SW480 (cell line): ENCODE data around the gene SLMAP.

ENCODE experiments used
- DNase-seq: peaks from one replicate; pipeline ENCODE4 v3.0.0-alpha.2; 2016; ENCODE audit warnings: low spot score

Gene SLMAP

DNA sequence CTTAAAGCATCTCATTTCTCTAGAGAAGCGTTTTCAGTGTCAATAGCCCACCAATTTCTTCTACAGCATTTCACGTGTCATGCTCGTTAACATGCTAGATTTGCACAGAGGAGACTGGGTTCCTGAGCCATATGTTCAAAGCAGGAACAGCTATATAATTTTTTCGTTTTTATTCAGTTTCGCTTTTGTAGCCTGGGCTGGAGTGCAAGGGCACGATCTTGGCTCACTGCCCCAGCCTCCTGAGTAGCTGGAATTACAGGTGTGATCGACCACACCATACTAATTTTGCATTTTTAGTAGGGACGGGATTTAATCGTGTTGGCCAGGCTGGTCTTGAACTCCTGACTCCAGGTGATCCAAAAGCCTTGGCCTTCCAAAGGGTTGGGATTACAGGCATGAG lies 6.6 kb upstream of the SLMAP start:
- DNase-seq, result no peak

DNA sequence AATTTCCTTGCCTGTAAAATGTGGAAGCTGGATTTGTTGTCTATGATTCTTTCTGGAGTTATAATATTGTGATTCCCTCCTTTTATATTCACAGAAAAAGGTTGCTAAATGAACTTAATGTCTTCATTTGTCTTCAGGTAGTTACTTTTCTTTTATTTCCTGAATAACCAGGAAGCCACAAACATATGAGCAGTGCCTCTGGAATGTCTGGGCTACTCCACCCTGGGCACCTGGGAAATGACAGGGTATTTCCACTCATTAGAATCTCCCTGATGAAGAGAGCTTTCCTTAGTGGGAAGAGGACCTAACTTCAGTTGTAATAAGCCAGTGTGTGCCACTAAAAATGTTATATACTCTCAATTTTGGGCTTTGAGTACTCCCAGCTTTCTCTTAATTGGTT lies 3.8 kb upstream of the SLMAP start:
- peak; percentile 86 for DNase-seq

DNA sequence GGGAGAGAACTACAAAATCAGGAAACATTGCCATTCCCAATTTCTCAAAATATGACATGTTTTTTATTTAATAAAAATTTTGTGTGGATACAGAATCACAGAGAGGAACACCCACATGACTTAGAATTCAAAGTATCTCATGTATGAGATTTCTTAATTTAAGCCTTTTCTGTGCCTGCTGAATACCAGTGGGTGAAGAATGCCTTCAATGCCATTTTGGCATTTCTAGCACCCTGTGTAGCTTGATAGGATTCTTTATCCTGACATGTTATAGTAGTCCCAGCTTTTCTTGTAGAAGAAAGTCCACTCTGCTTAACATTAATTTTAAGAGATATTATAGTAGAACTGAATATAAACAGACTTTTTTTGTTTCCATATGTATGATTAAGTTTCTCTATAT lies 3.1 kb upstream of the SLMAP start:
- no peak for DNase-seq

DNA sequence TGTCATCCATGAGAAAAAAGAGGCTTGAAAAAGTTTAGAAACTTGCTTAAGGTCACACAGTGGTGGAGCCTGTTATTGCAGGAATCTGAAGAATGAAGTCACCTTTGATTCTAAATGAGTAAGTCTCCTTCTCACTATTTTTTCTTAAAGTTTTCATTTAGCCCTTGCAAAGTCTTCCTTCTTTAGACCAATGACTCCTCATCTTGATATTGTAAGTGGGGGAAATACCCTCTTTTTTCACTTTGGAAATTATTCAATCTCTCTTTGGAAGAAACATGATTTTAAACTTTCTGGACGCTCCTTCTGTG lies 787 bp upstream of the SLMAP start:
- peak; percentile 67 for DNase-seq

DNA sequence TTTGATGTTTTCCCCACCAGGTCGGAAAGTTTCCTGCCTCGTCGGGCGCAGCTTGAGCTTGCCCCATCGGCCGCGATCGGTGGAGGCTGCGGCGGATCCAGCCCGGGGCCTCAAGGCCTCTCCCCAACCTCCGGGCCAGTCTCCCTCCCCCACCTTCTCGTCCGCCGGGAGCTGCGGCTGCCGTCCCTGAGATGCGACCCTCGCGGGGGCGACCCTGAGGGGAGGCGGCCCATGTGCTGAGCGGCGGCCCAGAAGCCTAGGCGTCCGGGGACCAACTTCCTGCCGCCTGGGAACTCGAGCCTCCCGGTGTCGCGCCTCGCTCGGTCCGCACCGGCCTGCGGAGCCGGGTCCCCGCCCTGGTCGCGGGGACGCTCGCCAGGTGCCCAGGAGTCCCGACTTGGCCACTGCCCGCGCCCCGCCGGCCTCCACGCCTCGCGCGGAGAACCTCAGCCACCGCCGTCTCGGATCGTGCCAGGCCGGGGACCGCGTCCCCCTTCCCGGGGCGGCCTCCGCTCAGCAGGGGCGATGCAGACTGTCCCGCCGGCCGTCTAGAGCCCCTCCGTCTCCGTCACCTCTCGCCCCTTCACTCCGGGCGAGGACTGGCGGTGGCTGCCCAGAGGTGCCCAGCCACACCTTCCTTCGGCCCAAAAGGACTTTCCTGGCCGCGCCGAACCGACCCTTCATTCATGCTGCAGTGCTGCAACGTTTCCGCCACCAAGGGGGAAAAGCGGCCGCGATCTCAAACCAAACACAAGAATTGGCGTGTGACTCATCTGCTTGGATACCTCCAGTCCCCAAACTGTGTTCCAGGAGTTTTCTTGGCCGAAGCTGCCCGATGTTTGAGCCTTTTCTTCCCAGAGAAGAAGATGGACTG lies 656 bp downstream of the SLMAP start:
- peak; percentile 65 for DNase-seq

DNA sequence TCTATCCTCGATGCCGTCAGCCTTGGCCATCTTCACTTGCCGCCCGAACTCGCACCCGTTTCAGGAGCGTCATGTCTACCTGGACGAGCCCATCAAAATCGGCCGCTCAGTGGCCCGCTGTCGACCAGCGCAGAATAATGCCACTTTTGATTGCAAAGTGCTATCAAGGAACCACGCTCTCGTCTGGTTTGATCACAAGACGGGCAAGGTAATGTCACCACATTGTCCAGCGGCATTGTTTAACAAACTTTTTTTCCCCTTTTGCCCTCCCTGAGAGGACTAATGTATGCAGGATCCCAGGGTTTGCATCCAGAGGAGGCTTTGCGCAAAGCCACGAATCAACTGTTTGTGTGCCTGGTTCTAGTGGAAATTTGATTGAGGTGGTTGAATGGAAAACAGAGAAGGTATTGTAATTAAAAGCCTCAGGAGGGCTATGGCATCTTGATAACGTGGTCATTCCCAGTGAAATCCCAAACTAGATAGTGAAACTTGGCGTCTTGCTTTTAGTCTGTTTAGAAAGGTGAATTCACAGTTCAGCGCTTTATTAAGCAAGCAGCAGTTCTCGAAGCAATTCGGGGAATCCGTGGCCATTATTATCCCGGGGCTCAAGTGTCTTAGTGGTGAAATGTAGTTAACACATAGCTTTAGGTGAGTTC lies 1.7 kb downstream of the SLMAP start:
- DNase-seq, result peak; percentile 32

DNA sequence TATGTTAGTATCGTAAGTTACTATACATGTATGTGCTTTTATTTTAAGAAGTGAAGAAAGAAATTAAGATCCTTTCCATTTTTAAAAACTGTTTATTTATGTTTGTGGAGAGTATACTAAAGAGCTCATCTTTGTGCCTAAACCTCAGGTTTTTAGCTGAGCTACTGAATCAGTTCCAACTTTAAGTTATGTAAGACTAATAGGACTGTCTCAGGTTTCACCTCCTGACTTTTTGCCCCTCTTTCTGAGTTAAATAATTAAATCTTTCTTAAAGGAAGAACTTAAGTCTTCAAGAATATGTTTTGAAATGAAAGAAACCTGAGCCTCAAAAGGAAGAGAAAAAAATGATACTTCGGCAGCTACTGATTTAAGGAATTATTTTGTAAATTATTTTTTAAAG lies 2.6 kb downstream of the SLMAP start:
- no peak for DNase-seq

DNA sequence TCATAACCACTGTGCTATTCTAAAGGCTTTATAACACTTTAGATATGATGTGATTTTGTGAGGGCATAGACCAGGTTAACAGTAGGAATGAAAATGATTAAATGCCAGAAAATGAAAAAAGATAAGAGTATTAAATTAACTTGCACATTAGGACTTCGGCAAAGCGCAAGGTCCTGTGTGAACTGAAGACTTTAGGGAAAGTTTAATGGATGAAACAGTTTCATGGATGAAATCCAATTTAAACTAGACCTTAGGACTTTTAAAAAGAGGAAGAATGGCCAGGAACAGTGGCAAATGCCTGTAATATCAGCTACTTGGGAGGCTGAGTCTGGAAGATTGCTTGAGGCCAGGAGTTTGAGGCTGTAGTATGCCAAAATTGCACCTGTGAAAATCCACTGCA lies 8.7 kb downstream of the SLMAP start:
- DNase-seq, result no peak

DNA sequence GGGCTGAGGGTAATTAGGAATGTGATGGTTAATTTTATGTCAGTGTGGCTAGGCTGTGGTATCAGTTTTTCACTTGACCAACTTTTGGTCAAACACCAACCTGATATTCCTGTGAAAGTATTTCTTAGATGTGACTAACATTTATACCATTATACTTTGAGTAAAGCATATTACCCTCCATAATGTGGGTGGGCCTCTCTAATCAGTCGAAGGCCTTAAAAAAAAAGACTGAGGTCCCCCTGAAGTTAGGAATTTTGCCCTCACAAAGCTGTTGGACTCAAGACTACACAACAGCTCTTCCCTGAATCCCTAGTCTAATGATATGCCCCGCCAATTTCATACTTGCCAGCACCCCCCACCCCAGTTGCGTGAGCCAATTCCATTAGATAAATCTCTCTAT lies 12.5 kb downstream of the SLMAP start:
- DNase-seq, result no peak

DNA sequence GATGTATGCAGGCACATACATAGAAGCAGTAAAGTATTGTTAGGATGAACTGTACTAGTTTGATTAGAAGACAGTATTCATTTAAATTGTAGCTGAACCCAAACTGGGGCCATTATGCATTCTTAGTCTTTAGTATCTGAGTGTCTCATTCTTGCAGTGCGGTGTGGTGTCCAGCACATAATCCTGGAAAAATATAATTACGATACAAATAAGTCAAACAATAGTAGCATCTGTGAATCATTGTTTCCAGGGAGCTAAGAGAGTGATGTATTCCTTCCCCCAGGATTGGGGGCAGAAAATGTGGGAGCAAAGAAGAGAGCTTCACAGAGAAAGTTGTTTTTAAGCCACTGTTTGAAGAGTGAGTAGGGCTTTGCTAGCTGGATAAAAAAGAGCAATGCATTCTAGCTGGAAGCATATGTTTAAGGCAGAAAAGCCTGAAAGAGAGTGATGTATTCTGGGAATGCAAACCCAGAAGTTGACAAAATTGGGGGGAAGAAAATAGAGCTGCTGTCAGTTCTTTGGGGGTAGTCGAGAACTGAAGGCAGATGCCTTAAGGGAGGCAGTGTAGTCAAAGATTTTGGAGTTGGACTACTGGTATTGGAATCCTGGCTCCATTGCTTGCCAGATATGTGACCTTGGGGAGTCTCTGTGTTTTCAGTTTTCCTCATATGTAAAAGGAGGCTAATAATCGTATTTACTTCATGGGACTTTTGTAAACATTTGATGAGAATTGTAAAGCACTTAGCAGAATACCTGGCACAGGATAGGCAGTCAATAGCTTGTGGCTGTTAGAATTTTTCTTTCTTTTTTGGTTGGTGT lies 14.1 kb downstream of the SLMAP start:
- no peak for DNase-seq

DNA sequence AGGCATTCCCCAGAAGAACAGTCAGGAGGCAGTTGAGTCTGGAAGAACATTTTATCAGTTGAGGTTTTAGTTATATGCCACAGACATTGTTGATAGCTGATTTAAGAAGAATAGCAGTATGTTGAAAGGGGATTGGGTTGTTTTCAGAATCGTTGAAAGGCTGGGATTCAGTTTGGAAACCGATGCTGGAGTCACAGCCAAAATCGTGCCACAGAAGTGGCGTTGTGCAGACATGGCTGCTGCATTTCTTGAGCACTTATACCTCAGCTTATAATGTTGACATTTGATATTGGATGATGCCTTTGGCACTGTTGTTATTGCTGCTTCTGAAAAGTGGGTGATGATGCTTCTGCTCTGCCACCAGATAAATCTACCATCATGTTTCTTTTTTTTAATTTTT lies 16.1 kb downstream of the SLMAP start:
- no peak for DNase-seq

DNA sequence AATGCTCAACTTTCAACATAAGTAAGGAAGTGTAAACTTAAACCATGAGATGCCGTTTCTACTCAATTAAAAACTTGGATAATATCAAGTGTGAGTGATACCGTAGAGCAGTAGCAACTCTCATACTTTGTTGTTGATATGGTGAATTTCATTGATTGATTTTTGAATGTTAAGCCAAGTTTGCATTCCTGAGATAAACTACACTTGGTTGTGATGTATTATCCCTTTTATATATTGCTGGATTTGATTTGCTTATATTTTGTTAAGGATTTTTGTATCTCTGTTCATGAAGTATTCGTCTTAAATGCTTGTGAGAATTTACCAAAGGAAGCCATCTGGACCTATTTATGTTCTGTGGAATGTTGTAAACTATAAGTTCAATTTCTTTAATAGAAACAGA lies 21.7 kb downstream of the SLMAP start:
- DNase-seq, result no peak

DNA sequence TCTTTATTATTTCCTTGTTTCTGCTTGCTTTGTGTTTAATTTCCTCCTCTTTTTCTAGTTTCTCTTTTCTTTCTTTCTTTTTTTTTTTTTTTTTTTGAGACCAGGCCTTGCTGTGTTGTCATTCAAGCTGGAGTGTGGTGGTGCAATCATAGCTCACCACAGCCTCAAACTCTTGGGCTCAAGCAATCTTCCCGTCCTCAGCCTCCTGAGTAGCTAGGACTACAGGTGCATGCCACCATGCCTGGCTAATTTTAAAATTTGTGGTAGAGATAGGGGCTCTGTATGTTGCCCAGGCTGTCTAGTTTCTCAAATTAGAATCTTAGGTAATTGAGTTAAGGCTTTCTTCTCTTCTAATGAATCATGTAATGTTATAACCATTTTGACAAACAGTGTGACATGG lies 22.4 kb downstream of the SLMAP start:
- DNase-seq, result no peak

DNA sequence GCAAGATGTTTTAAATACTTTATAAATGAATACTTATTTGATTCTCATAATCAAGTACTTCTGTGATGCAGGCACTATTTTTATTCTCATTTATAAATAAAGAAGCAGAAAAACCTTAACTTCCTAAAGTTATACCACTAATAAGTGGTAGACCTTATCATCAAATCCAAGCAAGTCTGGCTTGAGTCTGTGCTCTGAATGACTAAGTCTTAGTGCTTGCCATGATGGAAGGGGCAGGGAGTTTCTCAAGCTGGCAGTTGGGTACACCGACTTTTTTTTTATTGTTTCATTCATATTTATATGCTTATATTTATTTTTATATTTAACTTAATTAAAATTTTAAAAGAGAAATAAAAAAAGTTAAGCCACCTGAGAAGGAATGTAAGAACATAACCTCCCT lies 23.6 kb downstream of the SLMAP start:
- no peak for DNase-seq

DNA sequence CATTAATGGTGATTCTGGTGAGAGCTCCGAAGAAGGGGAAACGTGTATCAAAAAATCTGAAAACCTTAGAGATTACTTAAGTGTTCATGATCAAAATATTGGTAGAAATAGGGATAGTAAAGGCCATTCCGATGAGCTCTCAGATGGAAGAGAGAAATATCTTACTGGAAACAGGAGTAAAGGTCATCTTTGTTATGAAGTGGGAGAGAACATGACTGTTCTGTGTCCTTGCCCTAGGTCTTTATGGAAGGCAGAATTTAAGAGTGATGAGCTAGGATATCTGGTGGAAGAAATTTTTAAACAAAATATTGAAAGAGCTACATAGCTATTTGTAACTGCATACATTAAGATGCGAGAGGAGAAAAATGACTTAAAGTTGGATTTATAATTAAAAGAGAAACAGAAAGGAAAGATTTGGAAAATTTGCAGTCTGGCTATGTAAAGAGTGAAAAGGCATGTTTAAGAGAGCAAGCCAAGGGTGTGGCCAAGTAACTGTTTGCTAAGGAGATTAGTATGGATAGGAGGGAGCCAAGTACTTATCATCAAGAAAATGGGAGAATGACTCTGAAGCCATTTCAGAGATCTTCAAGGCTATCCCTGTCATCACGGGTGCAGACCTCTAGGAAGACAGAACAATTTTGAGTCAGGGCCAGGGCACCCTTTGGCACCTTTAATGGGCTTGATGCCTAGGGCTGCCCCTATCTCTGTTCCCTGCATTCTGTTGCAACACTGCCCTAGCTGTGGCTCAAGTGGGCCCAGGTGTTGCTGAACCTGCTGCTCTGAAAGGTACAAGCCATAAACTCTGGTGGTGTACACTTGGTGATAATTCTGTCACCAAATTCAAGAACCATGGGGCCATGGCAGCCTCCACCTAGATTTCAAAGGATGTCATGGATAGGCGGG lies 27.3 kb downstream of the SLMAP start:
- DNase-seq, result no peak

DNA sequence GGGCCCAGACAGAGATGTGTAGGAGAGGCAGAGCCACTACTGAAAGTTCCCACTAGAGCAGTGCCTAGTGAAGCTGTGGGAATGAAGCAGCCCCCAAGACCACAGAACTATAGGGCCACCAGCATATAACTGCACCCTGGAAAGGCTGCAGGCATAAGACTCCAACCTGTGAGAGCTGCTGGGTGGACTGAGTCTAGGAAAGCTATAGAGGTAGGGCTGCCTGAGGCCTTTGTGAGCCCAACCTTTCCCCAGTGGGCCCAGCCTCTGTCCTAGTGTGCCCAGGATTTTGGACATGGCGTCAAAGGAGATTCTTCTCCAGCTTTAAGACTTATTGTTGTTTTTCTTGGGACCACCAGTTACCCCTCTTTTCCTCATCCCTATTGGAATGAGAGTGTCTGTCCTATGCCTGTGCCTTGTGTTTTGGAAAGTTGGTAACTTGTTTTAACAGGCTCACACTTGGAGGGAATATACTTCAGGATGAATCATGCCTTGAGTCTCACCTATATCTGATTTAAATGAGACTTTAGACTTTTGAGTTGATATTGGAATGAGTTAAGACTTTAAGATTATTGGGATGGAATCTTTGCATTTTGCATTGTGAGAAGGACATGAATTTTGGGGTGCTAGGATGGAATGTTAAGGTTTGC lies 28.1 kb downstream of the SLMAP start:
- DNase-seq, result no peak

DNA sequence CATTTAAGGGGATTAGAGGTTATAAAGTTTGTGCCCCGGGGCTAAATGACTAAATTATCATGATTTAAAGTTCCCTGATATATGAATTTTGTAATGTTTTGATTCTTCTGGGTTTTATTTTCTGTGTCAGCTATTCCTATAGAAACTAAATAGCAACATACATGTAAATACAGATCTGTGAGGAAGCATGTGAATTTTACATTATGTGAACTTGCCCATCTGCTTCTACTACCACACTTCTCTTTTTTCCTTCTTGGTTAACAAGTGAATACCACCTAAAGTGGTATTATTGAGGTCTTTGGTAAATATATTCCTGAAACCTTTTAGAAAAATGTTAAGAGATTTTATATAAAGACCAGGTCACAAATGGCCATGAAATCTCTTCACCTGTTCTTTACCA lies 29.3 kb downstream of the SLMAP start:
- DNase-seq, result no peak

DNA sequence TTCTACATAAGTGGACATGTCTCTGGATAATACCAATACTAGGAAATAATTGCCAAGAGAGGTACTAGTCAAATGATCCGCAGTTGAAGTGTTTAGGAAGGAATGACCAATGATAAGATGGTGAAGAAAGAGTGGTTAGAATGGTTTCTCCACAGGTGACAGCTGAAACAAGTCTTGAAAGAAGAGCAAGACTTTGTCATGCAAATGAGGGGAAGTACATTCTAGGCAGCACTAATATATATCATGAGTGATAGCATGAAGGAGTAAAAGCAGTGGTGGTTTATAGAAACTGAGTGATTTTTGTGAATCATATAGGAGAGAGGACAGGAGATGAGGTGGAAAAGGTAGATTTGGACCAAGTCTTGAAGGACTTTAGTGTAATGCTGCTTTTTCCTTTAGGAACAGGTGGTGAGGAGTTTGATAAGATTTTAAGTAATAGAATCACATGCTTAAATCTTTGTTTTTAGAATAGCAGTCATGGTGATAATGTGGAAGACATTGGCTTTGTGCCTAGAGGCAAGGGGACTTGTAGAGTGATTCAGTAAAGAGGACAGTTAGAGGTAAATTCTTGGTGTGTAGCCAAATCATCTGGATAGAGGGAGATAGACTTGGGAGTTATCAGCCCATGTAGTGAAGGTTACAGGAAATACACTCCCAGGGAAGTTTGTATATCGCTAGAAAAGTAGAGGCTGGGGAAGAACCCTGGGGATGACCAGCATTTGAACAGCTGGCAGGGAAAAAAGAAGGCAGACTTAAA lies 31.9 kb downstream of the SLMAP start:
- DNase-seq, result no peak

DNA sequence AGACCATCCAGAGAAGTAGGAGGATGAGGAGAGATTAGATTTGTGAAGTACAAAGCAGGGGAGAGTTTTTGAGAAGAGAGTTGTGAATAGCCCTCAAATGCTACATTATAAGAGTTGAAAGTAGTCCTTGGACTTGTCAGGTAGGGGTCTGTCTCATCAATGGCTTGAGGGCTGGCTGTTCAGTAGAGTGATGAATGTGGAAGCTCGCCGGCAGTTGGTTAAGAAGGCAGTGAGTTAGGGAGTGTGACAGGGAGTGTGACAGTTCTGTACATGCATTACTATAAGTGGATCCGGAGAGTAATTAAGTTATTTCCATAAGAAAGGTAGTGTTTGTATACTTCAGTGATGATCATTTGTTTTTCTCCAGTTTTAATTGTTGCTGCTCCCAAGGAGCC lies 32.5 kb downstream of the SLMAP start:
- no peak for DNase-seq

DNA sequence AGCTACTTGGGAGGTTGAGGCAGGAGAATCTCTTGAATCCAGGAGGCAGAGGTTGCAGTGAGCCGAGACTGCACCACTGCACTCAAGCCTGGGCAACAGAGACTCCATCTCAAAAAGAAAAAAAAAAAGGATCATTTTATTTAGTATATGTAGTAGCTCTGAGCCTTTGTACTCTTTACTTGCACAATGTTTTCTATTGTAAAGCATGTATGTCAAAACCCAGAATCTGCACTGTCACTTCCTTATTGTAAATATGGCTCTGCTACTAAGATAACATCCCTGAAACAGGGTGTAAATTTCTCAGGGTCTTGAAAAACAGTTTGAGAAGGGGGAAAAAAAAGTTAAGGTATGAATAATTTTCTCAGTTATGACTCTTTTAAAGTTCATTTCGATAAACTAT lies 35.1 kb downstream of the SLMAP start:
- no peak for DNase-seq

DNA sequence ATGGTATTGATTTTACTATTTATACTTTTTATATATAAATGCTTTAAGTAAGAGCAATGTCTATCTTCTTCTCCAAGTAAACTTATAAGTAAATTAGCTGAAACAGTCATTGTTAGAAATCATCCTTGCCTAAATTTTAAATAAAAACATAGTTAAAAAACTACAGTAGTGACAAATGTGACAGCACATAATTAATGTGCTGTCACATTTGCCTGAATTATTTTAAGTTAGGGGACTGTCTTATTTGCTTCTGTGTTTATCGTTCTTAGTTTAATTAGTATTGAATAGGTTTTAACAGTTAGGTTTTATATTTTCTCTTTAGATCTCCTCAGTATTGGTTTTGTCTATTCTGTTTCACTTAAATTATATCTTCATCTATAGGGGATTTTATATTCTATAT lies 36.1 kb downstream of the SLMAP start:
- no peak for DNase-seq
